ENCODE measurements around the gene UBAC2. TPM values are rescaled to one million over a fixed set of nuclear protein-coding genes. Genes with fewer than 3 reads are reported as not detected.

Gene UBAC2
- total and polyA plus RNA-seq, 2 of the 8 experiments (the other 6 are each of a cell fraction or from before 2014, with no cell fraction given): 75.9 to 76.9 TPM

GRCh38 chr13:99356262-99357091, 155.8 kb downstream of the UBAC2 start (continued):
- no peak for TF ChIP-seq HDAC2 (IDR thresholded peaks at IDR 0.05; ENCODE audit: borderline replicate concordance in 1 of 2, low read depth in 2 of 2, low read length in 2 of 2)
- no peak for TF ChIP-seq NANOG (IDR thresholded peaks at IDR 0.05; ENCODE audit: insufficient read depth, low read depth, low read length, poor library complexity, severe bottlenecking)
- TF ChIP-seq POLR2A (IDR thresholded peaks at IDR 0.05; ENCODE audit: control extremely low read depth in 1 of 2, low read depth in 2 of 2, low read length in 2 of 2): no peak
- no peak for TF ChIP-seq TBP (IDR thresholded peaks at IDR 0.05; ENCODE audit: low read depth, low read length)
